GM12891 (cell line): ENCODE results near the gene LPA.

Experiments
- DNase-seq: peaks from one replicate; pipeline ENCODE4 v3.0.0; 2011; ENCODE audit warnings: low spot score; ENCODE audit not compliant: insufficient read length
- FAIRE-seq: peaks from 2 replicates; lab custom pipeline; 2011; peaks lifted over from hg19 to GRCh38; lab: Jason Lieb, UNC
- PAX5 ChIP-seq: IDR thresholded peaks from 2 replicates; pipeline ENCODE4 v1.6.1; 2011; ENCODE audit warnings: low read length, moderate library complexity, mild to moderate bottlenecking; ENCODE audit not compliant: insufficient read depth, severe bottlenecking
- POLR2A ChIP-seq: IDR thresholded peaks from 2 replicates; pipeline ENCODE4 v1.6.1; 2011; ENCODE audit warnings: low read depth, low read length, control low read depth
- POLR2AphosphoS5 ChIP-seq: IDR thresholded peaks from 2 replicates; pipeline ENCODE4 v1.6.1; 2011; ENCODE audit warnings: low read depth, low read length, control low read depth
- POU2F2 ChIP-seq: IDR thresholded peaks from 2 replicates; pipeline ENCODE4 v1.6.1; 2011; ENCODE audit warnings: low read depth, mild to moderate bottlenecking, control low read depth, low read length, moderate library complexity
- SPI1 ChIP-seq: IDR thresholded peaks from 2 replicates; pipeline ENCODE4 v1.6.1; 2011; ENCODE audit warnings: low read depth, low read length, control low read depth
- TAF1 ChIP-seq: IDR thresholded peaks from 2 replicates; pipeline ENCODE4 v1.6.1; 2011; ENCODE audit warnings: low read depth, low read length, control low read depth

The LPA gene

DNA sequence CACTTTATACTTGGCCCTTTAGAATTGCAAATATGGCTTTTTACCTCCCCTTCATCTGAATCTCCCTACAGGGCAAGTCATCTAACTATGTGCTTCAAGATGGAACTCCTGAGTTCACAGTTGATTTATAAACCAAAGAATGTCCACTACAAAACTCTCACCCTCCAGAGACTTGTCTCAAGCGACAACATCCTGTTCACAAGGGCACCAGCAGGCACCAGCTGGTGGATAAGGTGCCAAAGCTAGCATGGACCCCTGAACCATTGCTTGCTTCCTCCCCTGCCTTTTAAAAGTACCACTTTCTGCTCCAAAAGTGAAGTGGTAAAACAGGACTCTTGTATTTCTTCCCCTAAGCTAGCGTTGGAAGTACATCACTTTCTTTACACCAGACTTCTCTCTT is 154.5 kb downstream of the LPA start:
- DNase-seq (no peak), FAIRE-seq (no peak)
- TF ChIP-seq PAX5 (no peak), TAF1 (no peak), POU2F2 (no peak)

DNA sequence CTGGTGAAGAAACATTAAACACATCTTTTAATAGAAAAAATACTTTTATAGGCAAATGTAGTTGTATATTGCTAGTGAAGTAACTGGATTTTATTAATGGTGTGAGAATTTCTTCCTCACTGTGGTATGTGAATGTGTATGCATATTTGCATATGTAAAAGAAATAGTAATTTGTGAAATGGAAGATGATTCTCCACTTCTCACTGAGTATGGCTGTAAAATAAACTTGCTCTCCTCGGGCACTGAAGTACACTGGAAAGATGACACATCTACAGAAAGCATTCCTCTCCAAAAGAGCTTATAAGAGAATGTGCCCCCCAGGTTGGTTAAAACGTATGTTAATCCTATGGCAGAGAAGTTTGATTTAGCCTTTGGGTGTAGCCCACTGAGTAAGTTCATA is 155.5 kb downstream of the LPA start:
- FAIRE-seq (no peak), DNase-seq (no peak)
- no peak for TF ChIP-seq POU2F2
- no peak for TF ChIP-seq TAF1
- TF ChIP-seq PAX5, result no peak
- no peak for TF ChIP-seq POLR2AphosphoS5
- TF ChIP-seq SPI1, result no peak
- no peak for TF ChIP-seq POLR2A

GRCh38 chr6:160507420-160507819 is 156.7 kb downstream of the LPA start:
- TF ChIP-seq POU2F2, result no peak
- no peak for TF ChIP-seq PAX5
- no peak for TF ChIP-seq POLR2AphosphoS5
- TF ChIP-seq TAF1, result no peak
- no peak for TF ChIP-seq POLR2A
- no peak for TF ChIP-seq SPI1
- FAIRE-seq (no peak), DNase-seq (no peak)

- TF ChIP-seq PAX5 (no peak), POLR2A (no peak), POLR2AphosphoS5 (no peak), TAF1 (no peak), POU2F2 (no peak)
- FAIRE-seq (no peak), DNase-seq (no peak)
These were observed 158.1 kb downstream of the LPA start for GRCh38 chr6:160505970-160506369.

DNA sequence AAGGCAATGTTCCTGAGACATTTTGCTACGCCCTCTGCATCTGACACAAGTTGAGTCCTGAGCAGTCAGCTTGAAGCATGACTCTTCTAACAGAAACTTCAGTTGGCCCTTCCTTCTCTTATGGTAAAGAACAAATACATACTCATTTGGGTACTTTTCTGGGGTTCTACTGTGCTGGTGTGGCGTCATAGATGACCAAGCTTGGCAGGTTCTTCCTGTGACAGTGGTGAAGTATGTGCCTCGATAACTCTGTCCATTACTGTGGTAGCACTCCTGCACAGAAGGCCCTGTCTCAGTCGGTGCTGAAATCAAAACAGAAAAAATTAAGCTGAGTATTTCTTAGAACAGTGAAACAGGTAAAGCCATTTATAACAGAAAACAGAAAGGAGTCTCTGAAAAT is 163.4 kb downstream of the LPA start:
- FAIRE-seq, result no peak
- DNase-seq, result no peak
- TF ChIP-seq POU2F2 (no peak), TAF1 (no peak), POLR2AphosphoS5 (no peak)

GRCh38 chr6:160494576-160494975 is 169.5 kb downstream of the LPA start:
- TF ChIP-seq POLR2A, result no peak
- no peak for TF ChIP-seq PAX5
- TF ChIP-seq TAF1, result no peak
- TF ChIP-seq POU2F2, result no peak
- no peak for TF ChIP-seq POLR2AphosphoS5
- no peak for TF ChIP-seq SPI1
- FAIRE-seq (no peak), DNase-seq (no peak)

DNA sequence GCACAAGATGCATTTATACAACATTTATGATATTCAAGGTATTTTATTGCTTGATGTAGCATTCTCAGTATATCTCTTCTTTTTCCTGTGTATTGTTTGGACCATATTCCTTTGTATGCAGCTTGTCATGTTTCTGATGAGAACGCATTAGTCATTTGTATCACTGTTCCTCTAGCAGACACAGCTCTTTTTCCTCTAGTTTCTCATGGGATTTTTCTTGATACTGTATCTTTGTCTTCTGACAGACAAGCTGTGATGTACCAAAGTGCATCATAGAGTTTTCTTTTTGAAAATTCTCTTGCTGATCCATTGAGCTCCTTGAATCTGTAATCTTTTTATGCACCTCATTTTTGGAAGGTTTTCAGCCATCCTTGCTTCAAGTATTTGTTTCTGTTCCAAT is 175.0 kb downstream of the LPA start:
- FAIRE-seq (no peak), DNase-seq (no peak)
- no peak for TF ChIP-seq TAF1
- TF ChIP-seq POLR2AphosphoS5, result no peak
- TF ChIP-seq SPI1, result no peak
- TF ChIP-seq PAX5, result no peak
- no peak for TF ChIP-seq POU2F2
- no peak for TF ChIP-seq POLR2A

DNA sequence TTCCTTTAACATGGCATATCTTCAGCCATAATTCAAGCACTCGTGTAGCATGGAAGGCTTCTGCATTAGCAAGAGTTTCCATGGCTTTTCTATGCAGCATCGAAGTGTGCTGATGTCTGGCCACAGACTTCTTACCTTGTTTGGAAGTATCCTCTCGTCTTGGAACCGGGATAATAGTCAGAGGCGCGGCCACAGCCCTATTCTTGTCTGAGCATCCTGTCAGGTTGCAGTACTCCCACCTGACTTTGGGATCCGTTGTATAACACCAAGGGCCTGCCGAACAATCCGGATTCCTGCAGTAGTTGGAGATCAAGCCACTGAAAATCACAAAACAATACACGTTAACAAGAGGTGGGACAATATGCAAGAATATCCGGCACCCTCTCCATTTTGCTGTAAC is 177.0 kb downstream of the LPA start:
- FAIRE-seq (no peak), DNase-seq (no peak)
- no peak for TF ChIP-seq TAF1
- TF ChIP-seq POU2F2, result no peak
- TF ChIP-seq PAX5, result no peak
- TF ChIP-seq POLR2A, result no peak
- no peak for TF ChIP-seq POLR2AphosphoS5
- TF ChIP-seq SPI1, result no peak
